ENCODE results near the gene CDC25B. TPM values are rescaled to one million over a fixed set of nuclear protein-coding genes. Genes with fewer than 3 reads are reported as not detected.
A peak's percentile ranks its signal among the peaks of the same experiment; 100 is the strongest.
"Not testable (repeated sequence)": the region's sequence is repeated elsewhere in the genome, so short reads cannot be mapped to it uniquely, and the experiment has no call there.

CDC25B gene
- total RNA-seq, 1 experiment from 2014 or later: 104 TPM

GRCh38 chr20:3825526-3825925, 29.4 kb downstream of the CDC25B start:
- DNase-seq (ENCODE audit: low read depth): no peak

DNA sequence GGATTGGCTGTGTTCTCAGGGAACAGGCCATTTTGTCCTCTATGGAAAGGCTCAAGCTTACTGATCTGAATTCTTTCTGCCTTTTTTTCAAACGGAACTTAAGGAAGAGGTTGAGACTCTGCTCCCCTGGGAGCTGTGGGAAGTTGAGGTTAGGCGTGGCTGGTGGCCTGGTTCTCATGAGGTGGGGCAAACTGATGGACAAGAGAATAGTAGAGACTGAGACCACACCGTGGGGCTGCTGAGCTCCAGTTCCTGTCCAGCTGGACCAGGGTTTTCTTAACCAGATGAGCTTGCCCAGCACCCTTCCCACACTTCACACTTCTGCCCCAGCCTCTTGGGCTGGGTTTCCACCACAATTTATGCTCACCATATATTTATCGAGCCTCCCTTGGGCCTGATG, 30.3 kb downstream of the CDC25B start:
- no peak for DNase-seq (ENCODE audit: low read depth)

GRCh38 chr20:3828798-3829197, 32.7 kb downstream of the CDC25B start:
- no peak for DNase-seq (ENCODE audit: low read depth)

- DNase-seq (ENCODE audit: low read depth): not testable (repeated sequence)
These were observed 33.8 kb downstream of the CDC25B start for GRCh38 chr20:3829891-3830290.

DNA sequence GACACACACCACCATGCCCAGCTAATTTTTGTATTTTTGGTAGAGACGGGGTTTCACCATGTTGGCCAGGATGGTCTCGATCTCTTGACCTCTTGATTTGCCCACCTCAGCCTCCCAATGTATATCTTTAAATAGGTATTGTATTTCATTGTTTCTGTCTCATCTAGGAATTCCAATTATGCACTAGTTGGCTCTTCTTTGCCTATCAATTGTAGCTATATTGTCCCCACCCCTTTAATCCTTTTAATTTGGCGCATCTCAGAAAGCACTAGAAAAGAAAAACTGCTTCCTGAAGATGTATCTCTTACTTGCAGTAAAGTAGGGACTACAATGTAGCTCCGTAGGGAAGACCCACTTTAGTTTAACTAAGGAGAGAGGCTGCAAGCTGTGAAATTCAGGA, 40.0 kb downstream of the CDC25B start:
- no peak for DNase-seq (ENCODE audit: low read depth)

DNA sequence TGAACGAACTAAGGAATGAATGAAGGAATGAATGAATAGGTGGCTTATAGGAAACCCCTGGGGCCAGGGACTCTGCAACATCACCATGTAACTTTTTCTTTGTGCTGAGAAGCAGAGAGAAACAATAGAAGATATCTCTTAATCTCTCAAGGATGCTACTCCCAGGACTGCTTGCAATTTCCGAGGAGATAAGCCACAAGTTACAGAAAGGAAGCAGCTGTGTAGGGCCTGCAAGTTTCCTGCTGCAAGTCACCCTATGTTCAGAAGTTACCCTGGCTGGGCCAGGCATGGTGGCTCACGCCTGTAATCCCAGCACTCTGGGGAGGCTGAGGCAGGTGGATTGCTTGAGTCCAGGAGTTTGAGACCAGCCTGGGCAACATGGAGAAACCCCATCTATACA, 43.2 kb downstream of the CDC25B start:
- no peak for DNase-seq (ENCODE audit: low read depth)

DNA sequence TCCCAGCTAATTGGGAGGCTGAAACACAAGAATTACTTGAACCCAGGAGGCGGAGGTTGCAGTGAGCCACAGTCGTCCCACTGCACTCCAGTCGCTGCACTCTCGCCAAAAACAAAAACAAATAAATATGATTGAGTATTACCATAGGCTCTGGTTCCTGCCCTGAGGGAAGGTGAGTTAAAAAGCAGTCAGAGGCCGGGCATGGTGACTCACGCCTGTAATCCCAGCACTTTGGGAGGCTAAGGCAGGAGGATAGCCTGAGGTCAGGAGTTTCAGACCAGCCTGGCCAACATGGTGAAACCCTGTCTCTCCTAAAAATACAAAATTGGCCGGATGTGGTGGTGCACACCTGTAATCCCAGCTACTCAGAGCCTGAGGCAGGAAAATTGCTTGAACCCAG, 44.1 kb downstream of the CDC25B start:
- DNase-seq (ENCODE audit: low read depth): peak; percentile 97

- peak; percentile 59 for DNase-seq (ENCODE audit: low read depth)
These were observed 46.3 kb downstream of the CDC25B start for GRCh38 chr20:3842348-3842930.

DNA sequence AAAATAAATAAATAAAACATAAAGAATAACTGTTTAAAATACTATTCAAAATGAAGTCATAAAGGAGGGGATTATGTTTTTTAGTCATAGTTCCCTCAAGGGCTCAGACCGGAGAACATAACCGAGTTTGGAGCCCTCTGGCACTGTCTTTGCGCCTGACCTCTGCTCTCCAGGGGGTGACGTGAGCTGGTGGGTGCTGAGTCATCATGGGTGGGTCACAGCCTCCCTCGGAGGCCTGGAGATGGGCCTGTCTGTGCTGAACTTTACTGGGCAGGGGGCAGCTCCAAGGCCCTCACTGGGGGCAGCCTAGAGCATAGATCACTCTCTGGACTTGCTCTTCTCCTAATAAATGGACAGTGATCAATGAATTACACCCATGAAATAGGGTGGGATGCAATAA, 47.4 kb downstream of the CDC25B start:
- peak; percentile 93 for DNase-seq (ENCODE audit: low read depth)

- DNase-seq (ENCODE audit: low read depth): not testable (repeated sequence)
These were observed 48.0 kb downstream of the CDC25B start for GRCh38 chr20:3843990-3844619.

DNA sequence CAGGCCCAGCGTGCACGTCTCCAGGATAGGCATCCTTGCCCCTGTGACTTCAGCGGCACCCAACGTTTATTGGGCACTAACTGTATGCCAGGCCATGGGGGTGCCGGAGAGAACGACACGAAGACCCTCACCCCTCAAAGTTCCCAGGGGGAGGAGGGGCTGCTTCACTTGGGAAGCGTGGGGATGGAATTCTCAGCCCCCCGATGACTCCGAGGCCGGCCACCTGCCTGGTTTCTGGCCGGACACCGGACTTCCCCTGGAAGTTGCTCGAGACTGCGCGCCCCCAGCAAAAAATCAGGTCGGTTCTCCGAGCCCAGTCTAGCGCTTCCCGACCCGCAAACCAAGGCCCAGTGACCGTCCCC, 50.2 kb downstream of the CDC25B start:
- DNase-seq (ENCODE audit: low read depth): no peak

GRCh38 chr20:3846740-3847428, 50.8 kb downstream of the CDC25B start, which contains the start of gene MAVS:
MAVS (plus strand) TSS chr20:3846834; CDS start chr20:3854625, 7,791 bp downstream.
- peak; percentile 88 for DNase-seq (ENCODE audit: low read depth)

GRCh38 chr20:3847429-3847940, 51.4 kb downstream of the CDC25B start:
- DNase-seq (ENCODE audit: low read depth): no peak

- no peak for DNase-seq (ENCODE audit: low read depth)
These were observed 52.5 kb downstream of the CDC25B start for GRCh38 chr20:3848565-3848964.

- DNase-seq (ENCODE audit: low read depth): no peak
These were observed 58.4 kb downstream of the CDC25B start for GRCh38 chr20:3854462-3854871.

Other genes with a start within 250 kb of the CDC25B start
- not detected in 2 replicates for gene GFRA4, start 132.9 kb upstream of the CDC25B start, total RNA-seq (2014; rRNA removed; shearing (Covaris generic))
- gene ADAM33, start 114.3 kb upstream of the CDC25B start, total RNA-seq (2014; rRNA removed; shearing (Covaris generic)): 0.15 and 0.25 TPM in 2 replicates
- not detected in 2 replicates for gene SIGLEC1, start 83.7 kb upstream of the CDC25B start, total RNA-seq (2014; rRNA removed; shearing (Covaris generic))
- 0.05 TPM in 1 of 2 replicates, not detected in the other for gene HSPA12B, start 63.6 kb upstream of the CDC25B start, total RNA-seq (2014; rRNA removed; shearing (Covaris generic))
- 26.8 and 39.1 TPM in 2 replicates for gene ADISSP, start 28.6 kb upstream of the CDC25B start, total RNA-seq (2014; rRNA removed; shearing (Covaris generic))
- gene SPEF1, start 14.9 kb upstream of the CDC25B start, total RNA-seq (2014; rRNA removed; shearing (Covaris generic)): 0.27 and 0.34 TPM in 2 replicates
- gene CENPB, start 9.6 kb upstream of the CDC25B start, total RNA-seq (2014; rRNA removed; shearing (Covaris generic)): 80.2 and 161 TPM in 2 replicates
- gene AP5S1, start 24.2 kb downstream of the CDC25B start, total RNA-seq (2014; rRNA removed; shearing (Covaris generic)): 35.7 and 41.4 TPM in 2 replicates
- gene MAVS, start 50.5 kb downstream of the CDC25B start, total RNA-seq (2014; rRNA removed; shearing (Covaris generic)): 20.8 and 39.5 TPM in 2 replicates
- gene PANK2, start 93.1 kb downstream of the CDC25B start, total RNA-seq (2014; rRNA removed; shearing (Covaris generic)): 67.6 and 81.8 TPM in 2 replicates
- 21.3 and 41.6 TPM in 2 replicates for gene RNF24, start 219.2 kb downstream of the CDC25B start, total RNA-seq (2014; rRNA removed; shearing (Covaris generic))